DMS 273 (cell line): ENCODE results near the gene SENP1.
A peak's percentile ranks its signal among the peaks of the same experiment; 100 is the strongest.

Experiments
- DNase-seq: peaks from one replicate; lab custom pipeline; 2025; ENCODE audit not compliant: unreplicated experiment; lab: John Stamatoyannopoulos, UW

SENP1 gene

GRCh38 chr12:48019639-48020265 is 86.1 kb downstream of the SENP1 start:
- DNase-seq = no peak

GRCh38 chr12:48018618-48018995 is 87.3 kb downstream of the SENP1 start:
- DNase-seq = no peak

GRCh38 chr12:48017921-48018617 is 87.8 kb downstream of the SENP1 start:
- no peak for DNase-seq

- DNase-seq = no peak
Measured at GRCh38 chr12:48017496-48017895, 88.4 kb downstream of the SENP1 start.

GRCh38 chr12:48016373-48017020 is 89.4 kb downstream of the SENP1 start:
- DNase-seq = no peak

GRCh38 chr12:48015954-48016353 is 89.9 kb downstream of the SENP1 start:
- no peak for DNase-seq

- DNase-seq = no peak
Measured at GRCh38 chr12:48015129-48015528, 90.8 kb downstream of the SENP1 start.

- no peak for DNase-seq
Measured at GRCh38 chr12:48013287-48013686, 92.6 kb downstream of the SENP1 start.

GRCh38 chr12:48012070-48012469 is 93.8 kb downstream of the SENP1 start:
- no peak for DNase-seq

GRCh38 chr12:48010366-48010970 is 95.4 kb downstream of the SENP1 start:
- no peak for DNase-seq

GRCh38 chr12:48009471-48009870 is 96.4 kb downstream of the SENP1 start:
- no peak for DNase-seq

GRCh38 chr12:48008950-48009349 is 96.9 kb downstream of the SENP1 start:
- no peak for DNase-seq

GRCh38 chr12:48008349-48008748 is 97.5 kb downstream of the SENP1 start:
- DNase-seq = no peak

GRCh38 chr12:48007206-48007605 is 98.7 kb downstream of the SENP1 start:
- DNase-seq = no peak

- DNase-seq = no peak
Measured at GRCh38 chr12:48005750-48006021, 100.2 kb downstream of the SENP1 start.

- DNase-seq = no peak
Measured at GRCh38 chr12:48005001-48005749, 100.7 kb downstream of the SENP1 start.

- peak; percentile 66 for DNase-seq
Measured at GRCh38 chr12:48004053-48004941, 101.6 kb downstream of the SENP1 start, which contains the start of gene COL2A1. Gene COL2A1 (minus strand): TSS chr12:48004476. CDS start chr12:48004321, 155 bp downstream.

- peak; percentile 53 for DNase-seq
Measured at GRCh38 chr12:48003226-48004052, 102.4 kb downstream of the SENP1 start.

GRCh38 chr12:48002773-48003218 is 103.1 kb downstream of the SENP1 start:
- DNase-seq = peak; percentile 44

- DNase-seq = peak; percentile 44
Measured at GRCh38 chr12:48002414-48002730, 103.5 kb downstream of the SENP1 start.
